Uterus (tissue), 2 donors: ENCODE results near the gene OMA1.

Experiments
- POLR2A ChIP-seq, 2 donors: fragments of 450-650 bp; IDR thresholded peaks; one replicate each; pipeline ENCODE4 v1.6.1; 2016; ENCODE audit warnings: antibody characterized with exemption in 2 of 2, mild to moderate bottlenecking in 1 of 2, moderate library complexity in 1 of 2
- TF ChIP-seq, protein P1 (sequence below), 4 experiments: fragments of 200-600 bp in 2 of 4; fragments of 450-650 bp in 2 of 4; sonication (generic) in 2 of 4; IDR thresholded peaks; one replicate each; pipeline ENCODE4 v1.5.1; 2016 to 2019; ENCODE audit warnings: antibody characterized with exemption in 4 of 4, mild to moderate bottlenecking in 2 of 4, moderate library complexity in 1 of 4

- TF ChIP-seq, protein P1, sequence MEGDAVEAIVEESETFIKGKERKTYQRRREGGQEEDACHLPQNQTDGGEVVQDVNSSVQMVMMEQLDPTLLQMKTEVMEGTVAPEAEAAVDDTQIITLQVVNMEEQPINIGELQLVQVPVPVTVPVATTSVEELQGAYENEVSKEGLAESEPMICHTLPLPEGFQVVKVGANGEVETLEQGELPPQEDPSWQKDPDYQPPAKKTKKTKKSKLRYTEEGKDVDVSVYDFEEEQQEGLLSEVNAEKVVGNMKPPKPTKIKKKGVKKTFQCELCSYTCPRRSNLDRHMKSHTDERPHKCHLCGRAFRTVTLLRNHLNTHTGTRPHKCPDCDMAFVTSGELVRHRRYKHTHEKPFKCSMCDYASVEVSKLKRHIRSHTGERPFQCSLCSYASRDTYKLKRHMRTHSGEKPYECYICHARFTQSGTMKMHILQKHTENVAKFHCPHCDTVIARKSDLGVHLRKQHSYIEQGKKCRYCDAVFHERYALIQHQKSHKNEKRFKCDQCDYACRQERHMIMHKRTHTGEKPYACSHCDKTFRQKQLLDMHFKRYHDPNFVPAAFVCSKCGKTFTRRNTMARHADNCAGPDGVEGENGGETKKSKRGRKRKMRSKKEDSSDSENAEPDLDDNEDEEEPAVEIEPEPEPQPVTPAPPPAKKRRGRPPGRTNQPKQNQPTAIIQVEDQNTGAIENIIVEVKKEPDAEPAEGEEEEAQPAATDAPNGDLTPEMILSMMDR (IDR thresholded peaks at IDR 0.05): no peak
- no peak for TF ChIP-seq POLR2A (IDR thresholded peaks at IDR 0.05)
These were observed 33.7 kb upstream of the OMA1 start for GRCh38 chr1:58580186-58580585.
